A204.1 (cell line): ENCODE results near the gene NAPB.

Experiments
- FAIRE-seq: peaks from 2 replicates; lab custom pipeline; 2012; peaks lifted over from hg19 to GRCh38; lab: Jason Lieb, UNC

Gene NAPB

GRCh38 chr20:23344336-23344735 lies 77.0 kb downstream of the NAPB start:
- no peak for FAIRE-seq

GRCh38 chr20:23343590-23343989 lies 77.7 kb downstream of the NAPB start:
- FAIRE-seq: no peak

GRCh38 chr20:23341073-23341472 lies 80.2 kb downstream of the NAPB start:
- FAIRE-seq: no peak

DNA sequence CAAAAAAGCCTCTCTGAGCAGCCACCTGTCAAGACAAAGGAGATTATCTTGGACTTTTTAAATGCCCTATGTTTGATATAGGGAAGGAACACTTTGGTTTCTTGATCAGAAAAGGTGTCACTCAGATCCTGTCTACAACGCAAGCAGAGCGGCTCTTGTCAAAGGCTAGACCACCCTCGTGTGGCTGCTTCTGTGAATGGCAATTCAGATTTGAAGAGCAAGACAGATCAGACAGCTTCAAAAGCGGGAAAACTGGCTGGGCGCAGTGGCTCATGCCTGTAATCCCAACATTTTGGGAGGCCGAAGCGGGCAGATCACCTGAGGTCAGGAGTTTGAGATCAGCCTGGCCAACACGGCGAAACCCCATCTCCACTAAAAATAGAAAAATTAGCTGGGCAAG lies 80.8 kb downstream of the NAPB start:
- FAIRE-seq: no peak

DNA sequence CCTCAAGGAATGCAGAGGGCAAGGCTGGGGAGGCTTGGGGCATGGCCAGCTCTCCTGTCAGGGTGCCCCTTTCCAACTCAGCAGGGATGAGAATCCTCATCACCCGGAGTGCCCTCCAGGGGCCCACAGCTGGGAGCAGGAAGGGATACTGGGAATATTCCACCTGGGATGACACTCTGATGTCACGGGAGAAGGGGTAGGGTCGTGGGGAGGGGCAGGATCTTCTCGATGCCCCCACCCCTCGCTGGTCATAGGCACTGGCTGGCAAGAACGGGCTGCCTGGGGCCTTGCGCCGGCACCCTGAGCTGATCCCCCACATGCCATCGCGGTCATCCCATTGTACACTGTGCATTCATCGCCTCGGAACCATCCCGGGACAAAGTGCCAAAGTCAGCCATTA lies 81.3 kb downstream of the NAPB start:
- no peak for FAIRE-seq

GRCh38 chr20:23337312-23337711 lies 84.0 kb downstream of the NAPB start:
- FAIRE-seq: no peak

DNA sequence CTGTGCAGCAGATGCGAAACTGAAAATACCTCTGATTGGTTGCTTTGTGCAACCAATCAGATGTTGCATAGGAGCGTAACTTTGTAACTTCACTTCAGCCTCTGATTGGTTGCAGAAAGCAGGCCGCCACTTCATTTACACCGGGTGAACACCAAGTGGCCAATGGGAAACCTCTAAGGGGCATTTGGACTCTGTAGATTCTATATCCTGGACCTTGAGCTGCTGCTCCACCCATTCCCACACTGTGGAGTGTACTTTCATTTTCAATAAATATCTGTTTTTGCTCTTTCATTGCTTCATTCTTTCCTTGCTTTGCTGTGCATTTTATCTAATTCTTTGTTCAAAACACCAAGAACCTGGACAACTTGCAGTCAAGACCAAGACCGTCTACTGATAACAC lies 84.8 kb downstream of the NAPB start:
- FAIRE-seq: no peak

DNA sequence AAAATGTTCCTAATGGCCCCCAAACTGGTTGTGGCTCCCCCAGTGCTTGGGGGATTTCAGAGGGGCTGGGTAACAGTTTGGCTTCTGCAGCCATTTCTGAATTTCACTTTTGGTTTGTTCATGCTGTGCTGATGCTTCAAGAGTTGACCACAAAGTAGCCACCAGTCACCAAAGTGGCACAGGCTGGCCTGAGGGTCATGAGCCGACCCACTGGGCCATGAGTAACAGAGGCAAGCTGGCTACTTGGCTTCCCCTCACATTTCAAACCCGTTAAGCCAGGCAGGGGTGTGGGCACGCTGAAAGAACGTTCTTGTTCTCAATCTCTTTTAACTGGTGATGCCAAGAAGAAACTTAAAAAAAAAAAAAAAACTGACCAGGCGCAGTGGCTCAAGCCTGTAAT lies 85.8 kb downstream of the NAPB start:
- no peak for FAIRE-seq

- FAIRE-seq: no peak
Measured at GRCh38 chr20:23334111-23334510, 87.2 kb downstream of the NAPB start.

DNA sequence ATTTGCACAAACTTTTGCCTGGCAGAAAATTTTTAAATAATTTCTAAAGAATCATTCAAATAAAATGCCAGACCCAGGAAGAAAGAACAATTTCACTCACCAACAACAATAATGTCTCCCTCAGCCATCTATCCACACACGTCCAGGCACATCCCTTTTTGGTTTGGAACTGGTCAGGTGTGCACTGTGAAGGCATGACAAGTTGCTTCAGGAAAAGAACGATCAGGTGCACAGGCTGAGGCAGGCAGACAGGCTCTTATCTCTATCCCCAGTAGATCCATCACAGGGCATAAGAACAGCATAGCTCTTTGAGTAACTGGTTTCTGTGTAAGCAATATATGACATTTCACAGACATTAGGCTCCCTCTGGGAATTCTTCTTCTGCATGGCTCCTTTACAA lies 88.8 kb downstream of the NAPB start:
- FAIRE-seq: no peak

- FAIRE-seq: no peak
Measured at GRCh38 chr20:23331450-23332350, 89.6 kb downstream of the NAPB start.

GRCh38 chr20:23327617-23328333 lies 93.5 kb downstream of the NAPB start:
- FAIRE-seq: no peak

DNA sequence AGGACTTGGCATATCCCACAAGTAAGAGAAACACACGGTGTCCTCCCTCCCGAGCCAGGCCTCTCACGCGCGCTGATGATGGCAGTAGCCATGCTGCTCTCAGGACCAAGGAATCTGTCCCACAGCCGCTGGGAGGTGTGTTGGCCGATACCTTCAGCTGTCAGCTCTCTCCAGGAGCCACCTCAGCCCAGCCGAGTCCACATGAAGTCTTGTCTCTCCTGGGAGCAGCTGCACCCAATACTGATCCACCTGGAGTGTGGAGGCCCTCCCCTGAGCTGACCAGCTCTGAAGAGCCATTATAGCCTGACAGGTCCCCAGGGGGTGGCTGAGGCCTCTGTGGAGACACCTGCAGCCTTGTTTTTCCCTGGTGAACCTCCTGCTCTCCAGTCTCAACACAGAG lies 94.5 kb downstream of the NAPB start:
- no peak for FAIRE-seq

- FAIRE-seq: no peak
Measured at GRCh38 chr20:23325107-23325506, 96.2 kb downstream of the NAPB start.
